Fibroblast of villous mesenchyme (primary cell): ENCODE measurements around the gene PISD. TPM values are rescaled to one million over a fixed set of nuclear protein-coding genes. Genes with fewer than 3 reads are reported as not detected.

Experiments used
- DNase-seq: peaks from one replicate; pipeline ENCODE4 v3.0.0-alpha.2; 2010; ENCODE audit warnings: low read depth
- H3K4me3 ChIP-seq: 2 replicates; pipeline ENCODE4 v1.5.1; 2011; ENCODE audit warnings: low read depth, mild to moderate bottlenecking, low read length
- total RNA-seq: library from RNA; depleted of rRNA; stranded (reverse); fragments of >200 nt; gene quantifications from 2 replicates; pipeline ENCODE4 v1.2.3, GENCODE V29; 2012
- TF ChIP-seq, protein P1 (sequence below): IDR thresholded peaks from 2 replicates; pipeline ENCODE4 v1.5.1; 2012; ENCODE audit warnings: low read depth, mild to moderate bottlenecking, low read length; ENCODE audit not compliant: insufficient read depth

The PISD gene
- total RNA-seq, 1 donor: 56.6 TPM

GRCh38 chr22:31618057-31618456 is 44.0 kb downstream of the PISD start:
- no peak for DNase-seq
- TF ChIP-seq, protein P1, sequence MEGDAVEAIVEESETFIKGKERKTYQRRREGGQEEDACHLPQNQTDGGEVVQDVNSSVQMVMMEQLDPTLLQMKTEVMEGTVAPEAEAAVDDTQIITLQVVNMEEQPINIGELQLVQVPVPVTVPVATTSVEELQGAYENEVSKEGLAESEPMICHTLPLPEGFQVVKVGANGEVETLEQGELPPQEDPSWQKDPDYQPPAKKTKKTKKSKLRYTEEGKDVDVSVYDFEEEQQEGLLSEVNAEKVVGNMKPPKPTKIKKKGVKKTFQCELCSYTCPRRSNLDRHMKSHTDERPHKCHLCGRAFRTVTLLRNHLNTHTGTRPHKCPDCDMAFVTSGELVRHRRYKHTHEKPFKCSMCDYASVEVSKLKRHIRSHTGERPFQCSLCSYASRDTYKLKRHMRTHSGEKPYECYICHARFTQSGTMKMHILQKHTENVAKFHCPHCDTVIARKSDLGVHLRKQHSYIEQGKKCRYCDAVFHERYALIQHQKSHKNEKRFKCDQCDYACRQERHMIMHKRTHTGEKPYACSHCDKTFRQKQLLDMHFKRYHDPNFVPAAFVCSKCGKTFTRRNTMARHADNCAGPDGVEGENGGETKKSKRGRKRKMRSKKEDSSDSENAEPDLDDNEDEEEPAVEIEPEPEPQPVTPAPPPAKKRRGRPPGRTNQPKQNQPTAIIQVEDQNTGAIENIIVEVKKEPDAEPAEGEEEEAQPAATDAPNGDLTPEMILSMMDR: no peak
- no peak overlapping the region for H3K4me3 ChIP-seq

DNA sequence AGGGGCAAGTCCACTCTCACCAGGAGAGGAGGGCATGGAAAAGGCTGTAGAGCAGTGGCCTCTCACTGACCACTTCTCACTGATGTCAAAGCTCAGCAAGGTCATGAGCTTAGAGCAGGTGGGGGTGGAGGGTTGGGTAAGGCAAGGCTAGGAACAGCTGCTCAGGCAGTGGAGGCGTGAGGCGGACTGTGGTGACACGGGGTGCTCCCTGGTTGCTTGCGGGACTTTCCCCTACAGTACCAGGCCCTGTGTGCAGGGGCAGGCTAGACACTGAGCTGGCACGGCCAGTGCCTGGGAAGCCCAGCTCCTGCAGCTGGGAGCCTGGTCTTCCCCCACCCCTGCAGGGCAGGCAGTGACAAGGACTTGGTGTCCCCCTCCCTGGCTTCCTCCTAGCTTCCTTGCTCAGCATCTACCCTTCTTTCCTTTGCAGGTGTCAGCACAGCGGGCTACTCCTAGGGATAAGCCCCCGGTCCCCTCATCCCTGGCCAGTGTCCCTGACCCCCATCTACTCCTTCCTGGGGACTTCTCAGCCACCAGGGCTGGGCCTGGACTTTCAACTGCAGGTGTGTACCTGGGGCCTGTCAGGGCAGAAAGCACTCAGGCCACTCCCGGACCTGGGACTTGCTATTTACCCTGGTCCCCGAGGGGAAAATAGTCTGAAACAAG is 45.6 kb downstream of the PISD start:
- no peak for DNase-seq
- TF ChIP-seq, protein P1: no peak
- no peak overlapping the region for H3K4me3 ChIP-seq

GRCh38 chr22:31615940-31616314 is 46.1 kb downstream of the PISD start:
- no peak for DNase-seq
- TF ChIP-seq, protein P1: no peak
- H3K4me3 ChIP-seq: no peak overlapping the region

DNA sequence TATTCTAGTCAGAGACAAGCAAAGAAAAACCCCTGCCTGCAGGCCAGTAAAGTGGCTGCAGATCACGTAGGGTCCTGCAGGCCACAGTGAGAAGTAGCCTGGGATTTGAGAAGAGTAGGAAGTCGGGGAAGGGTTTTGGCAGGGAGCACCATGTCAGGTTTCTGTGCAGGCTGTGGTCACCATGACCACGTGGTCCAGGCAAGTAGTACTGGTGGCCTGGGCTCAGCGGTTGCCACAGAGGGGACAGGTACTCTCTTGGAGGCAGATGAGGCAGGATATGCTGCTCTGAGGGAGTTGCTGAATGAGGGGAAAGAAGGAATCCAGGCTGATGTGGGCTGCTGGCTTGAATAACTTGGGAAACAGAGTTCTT is 46.5 kb downstream of the PISD start:
- H3K4me3 ChIP-seq: no peak overlapping the region
- DNase-seq: no peak
- TF ChIP-seq, protein P1: no peak

GRCh38 chr22:31614781-31615490 is 47.1 kb downstream of the PISD start:
- no peak for DNase-seq
- TF ChIP-seq, protein P1: no peak
- no peak overlapping the region for H3K4me3 ChIP-seq

DNA sequence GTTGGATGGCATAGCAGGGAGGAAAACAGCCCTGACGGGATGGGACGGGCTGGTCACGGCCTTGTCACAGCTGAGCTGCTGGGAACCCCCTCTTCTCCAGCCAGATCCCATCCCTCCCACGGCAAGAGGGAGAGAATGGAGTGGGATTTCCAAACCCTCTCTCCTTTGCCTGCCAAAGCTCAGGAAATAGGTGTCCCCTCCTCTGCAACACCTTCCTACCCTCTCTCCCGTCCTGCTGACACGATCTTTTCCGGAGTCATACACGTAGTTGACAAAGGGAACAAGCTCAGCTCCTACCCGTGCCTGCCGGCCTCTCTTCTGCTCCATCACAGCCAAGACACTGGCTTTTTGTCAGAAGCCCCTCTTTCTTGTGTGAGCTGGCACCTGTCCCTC is 48.1 kb downstream of the PISD start:
- TF ChIP-seq, protein P1: no peak
- no peak for DNase-seq
- H3K4me3 ChIP-seq: no peak overlapping the region
